DND-41 (cell line): ENCODE results near the gene BRD9.
"Not testable (repeated sequence)": the region's sequence is repeated elsewhere in the genome, so short reads cannot be mapped to it uniquely, and the experiment has no call there.

Experiments
- ATAC-seq: fragments of 200-7000 bp; cut with Tn5 transposase; 3 replicates; pipeline ENCODE4 v1.9.1; 2021; ENCODE audit warnings: low read depth; ENCODE audit not compliant: insufficient read depth
- DNase-seq: peaks from one replicate; pipeline ENCODE4 v3.0.0-alpha.2; 2020
- H2AFZ ChIP-seq: 2 replicates; pipeline ENCODE4 v1.6.0; 2012; ENCODE audit warnings: low read depth, low read length
- H3K27ac ChIP-seq: 2 replicates; pipeline ENCODE4 v1.5.1; 2012; ENCODE audit warnings: low read length, inconsistent platforms
- H3K27me3 ChIP-seq: fragments of 200-600 bp; sonication (generic); 2 replicates; pipeline ENCODE4 v1.6.0; 2012; ENCODE audit warnings: low read length, mild to moderate bottlenecking, inconsistent platforms; ENCODE audit not compliant: insufficient read depth, poor library complexity
- H3K36me3 ChIP-seq: 2 replicates; pipeline ENCODE4 v1.5.1; 2012; ENCODE audit warnings: low read length, inconsistent platforms; ENCODE audit not compliant: insufficient read depth
- H3K4me1 ChIP-seq: 2 replicates; pipeline ENCODE4 v1.5.1; 2012; ENCODE audit warnings: mild to moderate bottlenecking, low read length; ENCODE audit not compliant: insufficient read depth
- H3K4me2 ChIP-seq: 2 replicates; pipeline ENCODE4 v1.6.0; 2012; ENCODE audit warnings: mild to moderate bottlenecking, moderate library complexity, low read length, inconsistent platforms; ENCODE audit not compliant: insufficient read depth
- H3K4me3 ChIP-seq, 2 experiments: fragments of 200-600 bp in 1 of 2; shearing (Covaris generic) in 1 of 2; 2 replicates each; pipeline ENCODE4 v1.5.1; 2012 to 2016; ENCODE audit warnings: inconsistent platforms in 2 of 2, low read length in 2 of 2, mild to moderate bottlenecking in 2 of 2, low read depth in 1 of 2, moderate library complexity in 1 of 2
- H3K79me2 ChIP-seq: 2 replicates; pipeline ENCODE4 v1.6.0; 2012; ENCODE audit warnings: low read length, inconsistent platforms; ENCODE audit not compliant: insufficient read depth
- H3K9ac ChIP-seq: 2 replicates; pipeline ENCODE4 v1.6.0; 2012; ENCODE audit warnings: low read depth, mild to moderate bottlenecking, inconsistent platforms, low read length, moderate library complexity
- H3K9me3 ChIP-seq: 2 replicates; pipeline ENCODE4 v1.5.1; 2012; ENCODE audit warnings: low read length, moderate library complexity, mild to moderate bottlenecking, inconsistent platforms; ENCODE audit not compliant: insufficient read depth, severe bottlenecking
- H4K20me1 ChIP-seq: 2 replicates; pipeline ENCODE4 v1.6.0; 2012; ENCODE audit warnings: low read length; ENCODE audit not compliant: insufficient read depth
- EZH2 ChIP-seq: IDR thresholded peaks from 3 replicates; pipeline ENCODE4 v1.6.1; 2012; ENCODE audit warnings: borderline replicate concordance, low read depth, mild to moderate bottlenecking, moderate library complexity, low read length, inconsistent platforms; ENCODE audit not compliant: severe bottlenecking
- TF ChIP-seq, protein P1 (sequence below): IDR thresholded peaks from 2 replicates; pipeline ENCODE4 v1.5.1; 2012; ENCODE audit warnings: borderline replicate concordance, low read length, moderate library complexity, mild to moderate bottlenecking; ENCODE audit not compliant: poor library complexity, severe bottlenecking; ENCODE audit errors: extremely low read depth

Gene BRD9

GRCh38 chr5:892394-893136 is at the start of gene BRD9, which contains the start of gene TRIP13:
BRD9 (minus strand) TSS chr5:892801; CDS start chr5:892657, 144 bp downstream.
TRIP13 (plus strand) TSS chr5:892884; CDS start chr5:892999, 115 bp downstream.
- peaks cover 78% of the 10 kb centered on the region for H3K79me2 ChIP-seq
- H3K36me3 ChIP-seq: peaks cover 83% of the 10 kb centered on the region
- peaks cover 49% of the 10 kb centered on the region for H3K4me1 ChIP-seq
- H3K9ac ChIP-seq: peak within 1 kb of the TSS; percentile 92
- ATAC-seq: peak; percentile 94
- no peak for TF ChIP-seq EZH2
- TF ChIP-seq, protein P1, sequence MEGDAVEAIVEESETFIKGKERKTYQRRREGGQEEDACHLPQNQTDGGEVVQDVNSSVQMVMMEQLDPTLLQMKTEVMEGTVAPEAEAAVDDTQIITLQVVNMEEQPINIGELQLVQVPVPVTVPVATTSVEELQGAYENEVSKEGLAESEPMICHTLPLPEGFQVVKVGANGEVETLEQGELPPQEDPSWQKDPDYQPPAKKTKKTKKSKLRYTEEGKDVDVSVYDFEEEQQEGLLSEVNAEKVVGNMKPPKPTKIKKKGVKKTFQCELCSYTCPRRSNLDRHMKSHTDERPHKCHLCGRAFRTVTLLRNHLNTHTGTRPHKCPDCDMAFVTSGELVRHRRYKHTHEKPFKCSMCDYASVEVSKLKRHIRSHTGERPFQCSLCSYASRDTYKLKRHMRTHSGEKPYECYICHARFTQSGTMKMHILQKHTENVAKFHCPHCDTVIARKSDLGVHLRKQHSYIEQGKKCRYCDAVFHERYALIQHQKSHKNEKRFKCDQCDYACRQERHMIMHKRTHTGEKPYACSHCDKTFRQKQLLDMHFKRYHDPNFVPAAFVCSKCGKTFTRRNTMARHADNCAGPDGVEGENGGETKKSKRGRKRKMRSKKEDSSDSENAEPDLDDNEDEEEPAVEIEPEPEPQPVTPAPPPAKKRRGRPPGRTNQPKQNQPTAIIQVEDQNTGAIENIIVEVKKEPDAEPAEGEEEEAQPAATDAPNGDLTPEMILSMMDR: no peak
- peak within 1 kb of the TSS; percentile 76 for H2AFZ ChIP-seq
- peak; percentile 87 for DNase-seq
- H3K4me2 ChIP-seq: peak within 1 kb of the TSS; percentile 99
- no peaks in the 10 kb centered on the region for H3K27me3 ChIP-seq
- peak within 1 kb of the TSS; percentile 85 to 91 for H3K4me3 ChIP-seq
- H4K20me1 ChIP-seq: peaks cover 34% of the 10 kb centered on the region
- H3K9me3 ChIP-seq: no peaks in the 10 kb centered on the region
- H3K27ac ChIP-seq: peak within 1 kb of the TSS; percentile 84

GRCh38 chr5:940741-941140 is 48.1 kb upstream of the BRD9 start:
- not testable (repeated sequence) for H2AFZ ChIP-seq, H3K79me2 ChIP-seq, H3K9ac ChIP-seq, DNase-seq, H3K4me1 ChIP-seq, H3K9me3 ChIP-seq, H3K27me3 ChIP-seq, H3K36me3 ChIP-seq, H3K4me2 ChIP-seq, H3K4me3 ChIP-seq, H3K27ac ChIP-seq, ATAC-seq
- H4K20me1 ChIP-seq: peaks cover 11% of the 10 kb centered on the region; the same call in 1 of the 2 replicates

GRCh38 chr5:939368-939767 is 46.8 kb upstream of the BRD9 start:
- no peak overlapping the region for H2AFZ ChIP-seq
- H3K4me1 ChIP-seq: no peaks in the 10 kb centered on the region
- TF ChIP-seq, protein P1: no peak
- TF ChIP-seq EZH2: no peak
- no peak overlapping the region for H3K4me3 ChIP-seq
- H4K20me1 ChIP-seq: peaks cover 3% of the 10 kb centered on the region; the same call in 1 of the 2 replicates
- H3K4me2 ChIP-seq: no peak overlapping the region
- no peaks in the 10 kb centered on the region for H3K79me2 ChIP-seq
- H3K9me3 ChIP-seq: no peaks in the 10 kb centered on the region
- DNase-seq (no peak), ATAC-seq (no peak)
- H3K27me3 ChIP-seq: peaks cover 6% of the 10 kb centered on the region
- H3K9ac ChIP-seq: no peak overlapping the region
- no peaks in the 10 kb centered on the region for H3K36me3 ChIP-seq
- H3K27ac ChIP-seq: no peak overlapping the region

DNA sequence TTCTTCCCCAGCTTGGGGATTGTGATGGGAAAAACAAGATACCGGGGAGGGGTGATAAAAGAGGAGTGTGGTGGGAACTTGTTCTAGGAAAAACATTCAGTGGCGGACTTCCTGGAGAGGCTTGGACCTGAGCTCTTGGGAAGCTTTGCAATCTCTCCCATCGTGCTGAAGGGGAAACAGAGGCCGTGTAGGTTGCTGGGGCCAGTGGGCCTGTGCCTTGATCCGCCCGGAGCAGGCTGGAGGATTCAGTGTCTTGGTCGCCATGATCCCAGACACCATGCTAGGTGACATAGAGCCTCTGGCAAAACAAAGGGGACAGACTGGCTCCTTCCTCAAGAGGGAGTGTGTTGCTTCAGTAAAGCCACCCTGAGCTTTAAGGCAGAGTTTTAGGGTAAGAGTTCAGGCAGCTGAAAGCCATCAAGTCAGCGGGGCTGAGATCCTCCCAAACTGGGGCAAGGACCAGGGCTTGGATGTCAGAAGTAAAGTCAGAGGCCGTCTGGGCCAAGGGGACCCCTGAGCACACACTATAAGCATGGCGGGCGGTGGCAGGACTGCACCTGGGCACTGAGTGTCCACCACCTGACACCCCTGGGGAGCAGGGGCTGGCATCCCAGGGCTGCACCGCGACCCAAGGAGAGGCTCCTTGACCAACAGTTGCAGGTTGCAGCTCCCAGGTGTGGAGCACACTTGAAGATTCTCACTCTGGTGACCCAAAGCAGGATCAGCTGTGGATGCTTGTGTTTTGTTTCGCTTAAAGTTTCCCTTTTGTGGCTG is 44.7 kb upstream of the BRD9 start:
- no peak for ATAC-seq
- Histone ChIP-seq H3K79me2 (no peaks in the 10 kb centered on the region), H4K20me1 (no peaks in the 10 kb centered on the region), H3K4me1 (no peaks in the 10 kb centered on the region), H3K36me3 (no peaks in the 10 kb centered on the region), H3K27me3 (no peaks in the 10 kb centered on the region), H2AFZ (no peak overlapping the region), H3K9ac (no peak overlapping the region), H3K9me3 (no peaks in the 10 kb centered on the region), H3K4me3 (no peak overlapping the region), H3K27ac (no peak overlapping the region), H3K4me2 (no peak overlapping the region)
- TF ChIP-seq EZH2: no peak
- TF ChIP-seq, protein P1: no peak
- no peak for DNase-seq
